ENCODE data around the gene MKX.

DNA sequence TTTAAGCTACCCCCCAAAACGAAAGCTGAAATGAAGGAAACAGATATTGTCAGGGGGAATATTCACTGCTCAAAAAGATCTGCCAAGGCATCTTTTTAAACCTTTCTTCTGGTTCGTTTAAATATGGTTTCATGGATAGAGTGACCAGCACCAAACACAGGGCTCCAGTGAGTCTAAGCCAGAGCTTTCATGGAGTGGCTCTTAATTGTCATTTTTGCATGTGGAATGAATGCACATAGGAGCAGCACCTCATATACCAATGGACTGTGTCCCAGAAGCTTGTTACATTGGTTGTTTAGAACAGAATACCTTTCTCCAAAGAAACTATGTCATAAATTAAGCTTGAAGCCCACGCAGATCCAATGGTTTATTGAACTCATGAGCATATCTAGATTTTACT is 17.3 kb downstream of the MKX start:
- TF ChIP-seq, protein P1, sequence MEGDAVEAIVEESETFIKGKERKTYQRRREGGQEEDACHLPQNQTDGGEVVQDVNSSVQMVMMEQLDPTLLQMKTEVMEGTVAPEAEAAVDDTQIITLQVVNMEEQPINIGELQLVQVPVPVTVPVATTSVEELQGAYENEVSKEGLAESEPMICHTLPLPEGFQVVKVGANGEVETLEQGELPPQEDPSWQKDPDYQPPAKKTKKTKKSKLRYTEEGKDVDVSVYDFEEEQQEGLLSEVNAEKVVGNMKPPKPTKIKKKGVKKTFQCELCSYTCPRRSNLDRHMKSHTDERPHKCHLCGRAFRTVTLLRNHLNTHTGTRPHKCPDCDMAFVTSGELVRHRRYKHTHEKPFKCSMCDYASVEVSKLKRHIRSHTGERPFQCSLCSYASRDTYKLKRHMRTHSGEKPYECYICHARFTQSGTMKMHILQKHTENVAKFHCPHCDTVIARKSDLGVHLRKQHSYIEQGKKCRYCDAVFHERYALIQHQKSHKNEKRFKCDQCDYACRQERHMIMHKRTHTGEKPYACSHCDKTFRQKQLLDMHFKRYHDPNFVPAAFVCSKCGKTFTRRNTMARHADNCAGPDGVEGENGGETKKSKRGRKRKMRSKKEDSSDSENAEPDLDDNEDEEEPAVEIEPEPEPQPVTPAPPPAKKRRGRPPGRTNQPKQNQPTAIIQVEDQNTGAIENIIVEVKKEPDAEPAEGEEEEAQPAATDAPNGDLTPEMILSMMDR (IDR thresholded peaks at IDR 0.05) = no peak
- no peak for TF ChIP-seq POLR2A (IDR thresholded peaks at IDR 0.05)

All from right lobe of liver (tissue), 4 donors.